ENCODE measurements around the gene SRSF1.
A peak's percentile ranks its signal among the peaks of the same experiment; 100 is the strongest.

Gene SRSF1

DNA sequence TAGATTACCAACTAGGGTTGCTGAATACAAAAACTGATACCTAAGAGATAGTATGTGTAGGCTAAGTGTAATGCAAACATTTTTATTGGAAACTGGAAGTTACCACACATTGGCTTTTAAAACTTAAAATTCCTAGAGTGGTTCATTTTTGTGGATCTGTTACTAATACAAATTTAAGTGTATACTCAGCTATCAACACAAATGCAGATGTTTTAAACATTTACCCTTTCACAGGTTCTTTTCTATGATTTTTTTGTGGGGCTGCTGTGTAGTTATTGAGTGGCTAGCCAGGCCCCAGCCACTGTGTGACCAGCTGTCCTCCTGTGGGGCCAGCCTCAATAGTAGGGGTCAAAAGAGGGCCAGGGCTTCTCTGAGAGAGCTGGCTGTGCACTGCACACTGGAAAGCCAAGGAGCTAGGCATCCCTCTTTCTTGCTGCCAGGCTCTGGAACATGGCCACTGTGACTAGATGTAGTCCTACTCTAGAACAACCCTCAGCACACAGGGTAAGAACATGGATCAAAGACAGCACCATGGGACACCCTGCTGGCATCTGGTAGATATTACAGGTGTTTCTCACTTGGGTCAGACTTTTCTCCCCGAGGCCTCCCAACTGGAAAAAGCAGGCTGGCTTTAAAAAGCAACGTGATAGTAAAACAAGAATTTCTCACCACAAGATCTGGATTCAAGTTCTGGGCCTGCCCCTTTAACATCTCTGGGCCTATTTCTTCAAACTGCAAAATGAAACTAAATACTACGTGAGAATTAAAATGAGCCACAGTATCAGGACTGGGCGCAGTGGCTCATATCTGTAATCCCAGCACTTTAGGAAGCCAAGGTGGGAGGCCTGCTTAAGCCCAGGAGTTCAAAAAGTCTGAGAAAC lies 11.7 kb downstream of the SRSF1 start:
- no peak overlapping the region for H3K4me3 ChIP-seq (ENCODE audit: low read length)
- DNase-seq (ENCODE audit: low read depth, low spot score) = peak; percentile 74

DNA sequence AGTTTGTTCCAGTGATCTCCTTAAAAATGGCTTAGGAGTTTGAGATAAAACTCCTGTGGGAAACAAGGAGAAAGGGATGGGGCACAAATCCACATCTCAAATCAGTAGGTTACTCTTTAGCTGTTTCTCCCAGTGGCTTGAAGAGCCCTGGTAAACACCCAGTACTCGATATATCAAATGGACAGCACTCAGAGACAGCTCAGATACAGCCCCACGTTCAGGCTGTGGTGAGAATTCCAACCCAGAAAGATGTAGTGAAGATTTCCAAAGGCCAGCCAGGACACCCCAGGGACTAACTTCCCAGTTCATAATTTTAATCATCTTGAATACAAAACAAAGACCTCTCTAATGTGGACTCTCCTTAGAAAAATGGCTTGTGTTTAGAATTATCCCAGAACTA lies 12.6 kb downstream of the SRSF1 start:
- DNase-seq (ENCODE audit: low read depth, low spot score) = no peak

DNA sequence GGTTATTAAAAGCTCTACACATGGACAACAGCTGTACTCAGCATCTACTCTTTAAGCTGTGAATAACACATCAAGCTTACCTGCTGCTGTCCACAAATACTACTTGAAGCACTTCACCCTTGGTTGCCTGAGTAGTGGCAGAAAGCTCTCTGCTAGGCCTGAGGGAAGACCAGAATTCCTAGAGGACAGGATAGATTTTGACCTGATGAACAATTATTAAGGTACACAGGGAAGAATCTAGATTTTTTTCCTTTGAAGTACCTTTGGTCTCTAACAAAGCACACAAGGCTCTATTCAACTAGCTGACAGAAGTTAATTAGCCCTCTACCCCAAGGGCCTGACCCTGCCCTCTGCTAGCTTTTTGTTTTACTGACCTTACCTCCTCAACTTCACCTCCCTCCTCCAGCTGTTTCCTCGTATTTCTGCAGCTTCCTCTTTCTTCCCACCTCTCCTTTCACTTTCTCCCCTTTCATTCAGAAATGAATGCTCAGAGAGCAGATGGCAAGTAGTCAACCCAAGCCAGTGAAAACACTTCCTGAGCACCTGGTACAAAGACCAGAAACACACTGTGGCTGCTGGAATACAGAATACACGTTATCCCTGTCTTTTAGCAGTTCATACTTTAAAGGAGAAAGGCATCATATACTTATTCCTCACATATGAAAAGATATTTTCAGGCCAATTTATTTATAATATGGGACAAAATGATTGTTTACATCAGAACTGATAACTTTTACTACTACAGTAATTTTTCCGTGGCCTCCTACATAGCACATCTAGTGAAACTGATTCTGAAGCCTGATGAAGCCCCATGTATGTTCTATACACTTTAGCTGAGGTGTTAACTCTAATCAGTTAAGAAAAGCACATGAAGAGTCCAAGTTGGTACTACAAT lies 13.3 kb downstream of the SRSF1 start:
- no peak overlapping the region for H3K4me3 ChIP-seq (ENCODE audit: low read length)
- peak; percentile 40 for DNase-seq (ENCODE audit: low read depth, low spot score)

More for the DNA sequence above, 12.6 kb downstream of the SRSF1 start:
- H3K4me3 ChIP-seq (ENCODE audit: low read length) = no peak overlapping the region

DNA sequence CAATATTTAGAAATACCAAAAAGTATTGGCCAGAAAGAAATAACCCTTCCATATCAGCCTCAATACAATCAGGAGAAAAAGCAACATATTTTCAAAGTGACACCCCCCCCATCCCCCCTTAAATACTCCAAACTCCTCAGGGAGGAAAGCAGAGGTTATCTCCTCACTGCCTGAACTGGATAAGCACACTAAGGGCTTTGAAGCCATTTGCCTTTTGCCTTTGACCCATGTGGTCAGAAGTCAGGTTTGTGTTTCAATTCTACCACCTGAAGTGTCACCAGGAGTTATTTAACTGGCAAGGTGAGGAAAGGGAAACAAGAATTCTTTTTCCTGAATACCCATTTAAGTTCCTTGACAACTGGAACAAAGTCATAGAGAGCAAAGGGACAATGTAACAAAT lies 15.5 kb downstream of the SRSF1 start:
- DNase-seq (ENCODE audit: low read depth, low spot score) = no peak
- no peak overlapping the region for H3K4me3 ChIP-seq (ENCODE audit: low read length)

DNA sequence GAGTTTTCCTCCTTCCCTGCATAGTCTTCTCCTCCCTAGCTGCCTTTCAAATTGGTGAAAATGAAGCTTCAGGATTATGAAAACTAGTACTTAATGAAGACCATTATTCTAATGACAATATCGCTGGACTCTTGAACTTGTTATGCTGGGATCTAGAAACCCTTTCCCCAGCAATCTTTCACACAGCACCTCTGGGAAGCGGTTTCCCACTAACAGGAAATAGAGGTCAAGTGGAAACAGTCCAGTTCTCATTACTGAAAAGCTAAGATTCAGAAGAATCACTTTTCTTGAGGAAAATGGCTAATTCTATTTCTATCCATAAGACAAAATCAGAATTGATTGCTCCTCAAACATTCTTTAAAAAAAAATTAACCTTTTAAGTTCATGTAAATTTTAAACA lies 17.0 kb downstream of the SRSF1 start:
- DNase-seq (ENCODE audit: low read depth, low spot score) = no peak
- no peak overlapping the region for H3K4me3 ChIP-seq (ENCODE audit: low read length)

DNA sequence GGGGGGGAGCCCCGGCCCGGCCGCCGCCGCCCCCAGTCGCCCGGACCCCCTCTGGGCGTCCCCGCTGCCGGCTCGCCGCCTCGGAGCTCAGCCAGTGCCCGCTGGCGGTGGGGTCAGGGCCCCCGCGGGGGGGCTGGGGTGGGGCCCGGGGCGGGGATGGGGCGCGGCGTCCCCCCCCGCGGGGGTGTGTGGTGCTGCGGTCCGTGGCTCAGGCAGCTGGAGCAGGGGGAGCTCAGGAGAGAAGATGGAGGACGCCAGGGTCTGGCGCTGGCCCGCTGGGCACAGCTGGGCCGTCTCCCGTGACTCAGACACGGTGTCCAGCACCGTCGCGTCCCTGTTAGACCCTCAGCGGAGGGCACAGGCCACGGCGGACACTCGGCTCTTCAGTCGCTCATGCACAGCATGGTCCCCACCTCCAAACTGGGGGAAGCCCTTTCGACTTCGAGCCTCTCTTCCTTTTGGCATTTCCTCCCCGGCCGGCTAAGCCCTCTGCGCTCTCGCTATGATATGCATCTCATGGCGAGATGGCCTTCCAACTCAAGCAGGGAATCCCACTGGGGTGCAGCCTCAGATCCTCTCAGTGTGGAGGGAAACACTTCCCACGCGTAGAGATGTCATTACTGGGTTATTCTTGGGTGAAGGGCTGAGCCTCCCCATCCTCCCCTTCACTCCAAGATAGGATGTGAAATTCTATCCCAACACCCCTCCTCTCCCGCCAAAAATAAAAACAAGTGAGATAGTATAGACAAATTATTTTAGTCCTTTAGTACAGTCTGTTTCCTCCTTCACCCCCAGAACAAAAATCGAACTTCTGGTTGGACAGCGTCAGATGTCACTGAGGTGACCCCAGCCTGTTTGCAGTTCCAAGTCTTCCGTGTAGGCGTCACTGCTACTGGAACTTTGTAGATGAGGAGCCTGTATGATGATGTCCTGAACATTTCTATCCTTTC lies 18.5 kb downstream of the SRSF1 start:
- DNase-seq (ENCODE audit: low read depth, low spot score) = peak; percentile 44
- peak overlapping the region; percentile 80 for H3K4me3 ChIP-seq (ENCODE audit: low read length)

DNA sequence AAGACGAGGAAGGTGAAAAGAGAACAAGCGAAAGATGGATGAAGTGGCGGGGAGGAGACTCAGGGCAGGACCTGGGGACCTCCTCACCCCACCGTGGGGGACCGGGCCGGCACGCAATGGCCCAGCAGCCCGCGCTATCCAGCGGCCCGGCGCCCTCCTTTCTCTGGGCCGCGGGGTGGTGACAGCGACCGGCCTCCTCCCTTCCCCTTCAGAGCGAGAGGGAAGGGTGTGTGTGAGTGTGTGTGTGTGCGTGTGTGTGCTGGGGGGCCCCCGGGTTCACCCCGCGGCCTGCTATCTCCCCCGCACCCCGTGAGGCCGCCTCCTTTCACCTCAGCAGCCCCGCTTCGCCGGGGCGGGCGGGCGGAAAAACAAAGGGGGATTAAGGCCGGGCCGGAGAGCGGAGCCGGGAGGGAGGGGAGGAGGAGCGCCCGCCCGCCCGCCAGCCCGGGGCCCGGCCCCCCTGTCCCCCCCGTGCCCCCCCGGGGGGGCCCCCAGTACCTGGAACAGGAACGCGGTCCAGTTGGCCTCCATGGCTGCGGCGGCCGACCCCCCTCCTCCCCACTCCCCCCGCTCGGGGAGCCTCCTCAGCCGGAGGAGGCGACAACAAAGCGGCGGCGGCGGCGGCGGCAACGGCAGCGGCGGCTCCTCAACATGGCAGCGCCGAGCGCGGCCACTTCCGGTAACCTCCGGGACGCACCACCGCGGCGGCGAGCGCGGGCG lies 19.3 kb downstream of the SRSF1 start, which contains the start of gene VEZF1:
Gene VEZF1, minus strand, starts transcription at position 674 of the 720 bp plus-strand sequence. Its CDS starts 143 bp downstream, at position 531.
- peak within 1 kb of the TSS; percentile 80 for H3K4me3 ChIP-seq (ENCODE audit: low read length)
- peak; percentile 41 for DNase-seq (ENCODE audit: low read depth, low spot score)

DNA sequence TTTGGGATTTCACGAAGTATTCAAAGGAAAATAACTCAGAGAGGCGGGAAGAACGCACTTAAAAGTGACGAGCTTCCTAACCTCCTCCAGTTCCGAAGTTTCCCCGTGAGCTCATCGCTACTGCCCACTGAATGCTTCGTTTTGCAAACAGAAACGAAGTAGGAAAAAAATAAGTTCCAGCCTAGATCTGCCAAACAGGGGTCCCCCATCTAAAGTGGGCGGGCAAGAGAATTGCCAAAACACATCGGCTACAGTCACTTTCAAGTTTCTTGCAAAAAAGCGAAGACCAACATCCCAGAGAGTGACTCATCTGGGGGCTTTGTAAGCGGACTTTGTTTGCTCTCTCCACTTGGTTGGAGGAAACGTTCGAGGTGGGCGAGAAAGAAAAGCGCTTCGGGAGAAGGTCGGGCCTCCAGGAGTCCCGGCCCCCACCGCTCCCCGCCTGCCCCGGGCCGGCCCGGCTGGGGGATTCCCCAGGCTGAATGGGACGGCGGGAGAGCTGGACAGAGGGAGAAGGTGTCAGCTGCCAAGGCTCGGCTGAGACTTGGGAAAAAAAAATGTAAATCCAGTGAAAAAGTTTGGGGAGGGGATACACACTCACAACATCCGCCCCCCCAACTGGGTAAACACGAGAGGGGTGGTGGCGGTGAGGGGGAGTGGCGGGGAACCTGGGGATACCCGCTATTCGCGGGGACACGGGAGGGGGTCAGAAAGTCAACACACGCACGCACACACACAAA lies 20.0 kb downstream of the SRSF1 start:
- peak overlapping the region; percentile 80 for H3K4me3 ChIP-seq (ENCODE audit: low read length)
- DNase-seq (ENCODE audit: low read depth, low spot score) = no peak

DNA sequence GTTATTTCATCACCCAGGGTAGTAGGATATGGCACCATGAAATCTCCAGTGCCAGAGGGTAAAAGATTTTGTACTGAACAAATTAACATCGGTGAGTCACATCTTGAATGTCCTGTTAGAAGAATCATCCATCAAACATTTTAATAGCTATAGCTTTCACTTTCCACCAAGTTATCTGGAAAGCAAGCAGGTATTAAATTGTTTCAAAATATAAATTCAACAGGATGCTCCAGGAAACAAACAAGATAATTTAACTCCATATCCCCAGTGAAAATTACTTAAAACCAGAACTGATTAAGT lies 21.4 kb downstream of the SRSF1 start:
- no peak overlapping the region for H3K4me3 ChIP-seq (ENCODE audit: low read length)
- no peak for DNase-seq (ENCODE audit: low read depth, low spot score)

DNA sequence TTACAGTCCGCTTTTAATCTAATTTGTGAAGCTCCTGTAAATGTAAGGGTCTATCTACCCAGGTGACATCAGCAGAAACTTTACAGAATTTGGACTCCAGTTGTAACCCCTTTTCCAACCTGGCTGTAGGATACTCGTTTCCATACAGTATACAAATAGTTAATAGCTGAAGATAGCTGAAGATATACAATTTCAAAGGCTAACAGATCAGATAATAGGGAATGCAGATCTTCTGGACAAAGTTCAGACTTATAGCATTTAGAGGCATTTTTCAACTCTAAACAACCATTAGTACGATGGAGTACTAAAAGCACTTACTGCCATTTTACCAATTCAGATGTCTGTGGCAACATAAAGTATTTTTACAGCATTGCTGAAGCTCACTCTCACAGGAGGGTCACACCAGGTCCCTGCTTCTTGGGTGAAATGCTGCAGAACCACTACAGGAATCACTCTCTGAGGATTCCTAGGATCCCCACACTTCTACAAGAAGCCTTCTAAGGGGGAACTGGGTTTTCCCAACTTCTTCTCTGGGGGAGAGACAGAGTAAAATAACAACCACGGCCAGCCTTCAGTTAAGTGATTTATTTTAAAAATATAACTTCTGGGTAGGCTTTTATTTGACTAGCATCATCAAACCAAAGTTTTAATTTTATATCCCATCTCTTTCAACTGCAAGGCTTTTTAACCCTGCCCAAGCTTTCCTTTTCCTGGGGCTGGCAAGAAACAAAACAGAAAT lies 21.9 kb downstream of the SRSF1 start:
- DNase-seq (ENCODE audit: low read depth, low spot score) = no peak
- H3K4me3 ChIP-seq (ENCODE audit: low read length) = no peak overlapping the region

DNA sequence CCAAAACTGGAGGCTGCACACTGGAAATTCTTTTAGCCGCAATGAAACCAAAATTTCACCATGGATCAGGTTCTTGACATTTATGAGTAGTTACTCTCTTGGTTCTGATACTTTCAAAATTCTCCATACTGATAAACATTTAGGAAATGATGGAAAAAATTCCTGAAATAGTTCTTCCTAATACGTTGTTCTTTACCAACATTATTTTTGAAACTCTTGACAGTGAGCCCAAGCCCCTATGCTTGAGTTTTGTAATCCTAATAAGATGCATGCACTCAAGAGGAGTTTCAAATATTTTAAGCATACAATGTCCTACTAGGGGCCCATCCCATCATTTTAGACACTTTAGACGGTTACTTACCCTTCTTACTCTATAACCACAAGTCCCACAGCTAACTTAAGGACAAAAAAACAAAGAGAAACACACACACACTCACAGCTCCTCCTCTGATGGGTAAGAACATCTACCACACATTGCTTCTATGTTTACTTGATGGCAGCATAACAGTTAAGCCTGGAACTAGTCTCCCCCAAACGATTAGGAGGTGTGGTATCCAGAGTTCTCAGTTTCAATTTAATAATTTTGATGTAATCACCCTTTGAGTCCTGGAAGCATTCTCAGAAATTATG lies 22.7 kb downstream of the SRSF1 start:
- DNase-seq (ENCODE audit: low read depth, low spot score) = peak; percentile 49
- H3K4me3 ChIP-seq (ENCODE audit: low read length) = no peak overlapping the region

DNA sequence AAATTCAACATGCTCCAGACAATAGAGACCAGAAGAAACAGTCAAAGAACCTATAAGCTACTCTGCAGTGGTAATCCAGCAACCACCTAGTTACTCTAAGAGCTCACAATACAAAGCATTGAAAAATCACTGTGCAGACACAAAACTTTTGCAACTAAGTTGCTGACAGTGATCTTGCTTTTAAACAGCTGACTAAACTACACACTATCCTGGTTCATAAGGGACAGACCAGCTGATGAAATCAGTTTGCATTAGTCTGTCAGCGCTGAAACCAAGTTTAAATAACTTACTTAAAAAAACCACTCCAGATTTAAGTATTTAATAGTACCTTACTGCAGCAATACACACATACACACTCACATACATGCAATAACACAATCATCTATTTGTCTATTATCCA lies 23.6 kb downstream of the SRSF1 start:
- DNase-seq (ENCODE audit: low read depth, low spot score) = no peak
- H3K4me3 ChIP-seq (ENCODE audit: low read length) = no peak overlapping the region

DNA sequence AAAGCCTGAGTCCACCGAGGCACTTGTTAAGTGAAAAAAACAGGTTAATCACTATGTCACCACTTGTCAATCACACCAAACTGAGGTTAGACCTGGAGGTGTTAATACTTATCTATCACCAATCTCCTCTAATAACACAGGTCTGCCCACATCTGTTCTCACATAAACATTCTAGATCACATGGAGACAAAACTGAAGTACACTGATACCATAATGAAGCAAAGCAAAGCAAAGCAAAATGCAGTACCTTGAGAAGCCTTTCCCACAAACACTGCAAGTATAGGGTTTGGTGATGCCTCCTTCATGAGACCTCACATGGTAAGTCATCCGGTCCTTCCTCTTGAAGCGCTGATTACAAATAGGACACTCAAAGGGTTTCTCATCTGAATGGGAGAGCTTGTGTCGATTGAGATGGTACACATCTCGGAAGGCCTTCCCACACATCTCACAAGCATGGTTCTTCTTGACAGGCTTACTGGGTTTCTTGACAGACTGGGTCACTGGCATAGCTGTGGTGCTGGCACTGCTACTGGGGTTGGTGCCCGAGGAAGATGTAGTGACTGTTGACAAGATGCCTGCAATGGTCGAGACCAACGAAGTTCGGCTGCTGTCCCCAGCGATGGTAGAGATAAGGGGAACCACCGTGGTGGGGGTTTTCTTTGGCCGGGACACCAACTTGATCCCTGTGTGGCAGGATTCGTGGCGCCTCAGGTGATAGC lies 24.4 kb downstream of the SRSF1 start:
- no peak for DNase-seq (ENCODE audit: low read depth, low spot score)
- no peak overlapping the region for H3K4me3 ChIP-seq (ENCODE audit: low read length)

DNA sequence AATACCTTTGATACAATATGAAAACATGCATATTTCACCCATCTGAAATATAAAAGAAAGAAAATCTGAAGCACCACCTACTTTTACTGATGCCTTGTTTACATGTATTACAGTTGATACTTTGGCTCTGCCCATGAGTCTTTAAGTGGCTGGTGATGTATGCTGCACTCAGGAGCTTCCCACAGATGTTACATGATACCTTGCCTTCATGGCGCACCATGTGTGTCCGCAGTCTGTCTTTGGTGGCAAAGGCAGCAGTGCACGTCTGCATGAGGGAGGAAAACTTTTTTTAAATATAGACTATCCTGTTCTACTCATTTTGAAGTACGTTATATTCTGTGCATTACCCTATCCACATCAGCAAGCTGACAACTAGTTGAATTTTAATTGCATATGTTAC lies 26.5 kb downstream of the SRSF1 start:
- no peak overlapping the region for H3K4me3 ChIP-seq (ENCODE audit: low read length)
- no peak for DNase-seq (ENCODE audit: low read depth, low spot score)

DNA sequence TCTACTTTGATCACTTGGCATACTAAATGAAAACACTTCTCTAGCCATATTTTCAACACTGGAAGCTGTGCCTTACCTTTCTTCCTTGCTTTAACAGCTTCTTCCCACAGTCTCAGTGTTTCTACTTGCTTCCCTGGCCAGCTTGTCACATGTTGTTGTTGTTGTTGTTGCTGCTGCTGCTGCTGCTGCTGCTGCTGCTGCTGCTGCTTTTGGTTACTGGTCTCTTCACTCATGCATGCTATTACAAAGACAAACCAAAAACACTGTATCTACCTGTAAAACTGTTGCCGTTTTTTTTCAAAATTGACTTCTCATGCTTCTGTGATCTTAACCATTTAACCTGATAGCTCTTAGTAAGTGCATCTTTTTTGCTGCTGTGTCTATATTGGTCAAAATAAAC lies 28.0 kb downstream of the SRSF1 start:
- H3K4me3 ChIP-seq (ENCODE audit: low read length) = no peak overlapping the region
- no peak for DNase-seq (ENCODE audit: low read depth, low spot score)

DNA sequence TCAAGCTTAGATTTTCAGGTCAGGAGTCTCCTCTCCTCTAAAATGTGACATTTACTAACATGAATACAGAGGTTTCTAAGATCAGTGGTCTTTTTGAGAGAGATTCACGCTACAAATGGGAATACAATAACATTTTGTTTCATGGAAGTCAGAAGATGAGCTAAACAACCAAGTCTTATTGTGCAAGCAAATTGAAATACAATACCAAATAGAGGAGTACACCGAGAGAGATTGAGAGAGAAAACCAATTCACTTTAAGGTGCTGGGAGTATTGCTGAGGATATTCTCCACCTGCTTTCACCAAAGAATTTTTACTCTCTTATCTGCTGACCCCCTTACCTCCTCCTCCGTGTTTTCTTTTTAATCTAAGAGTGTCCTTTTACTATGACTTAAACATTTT lies 30.5 kb downstream of the SRSF1 start:
- no peak for DNase-seq (ENCODE audit: low read depth, low spot score)
- H3K4me3 ChIP-seq (ENCODE audit: low read length) = no peak overlapping the region
